Lung (tissue), 12 donors: ENCODE data around the gene NOS1. TPM values are rescaled to one million over a fixed set of nuclear protein-coding genes. Genes with fewer than 3 reads are reported as not detected.

ENCODE experiments used
- ATAC-seq: fragments of 200-7000 bp; cut with Tn5 transposase; one replicate; pipeline ENCODE4 v1.9.1; 2020; ENCODE audit warnings: moderate number of reproducible peaks; ENCODE audit not compliant: insufficient read depth, low FRiP score
- DNase-seq, 3 donors: peaks; one replicate each; pipeline ENCODE4 v3.0.0-alpha.2; 2013 to 2017
- H3K27ac ChIP-seq, 2 donors: one replicate each; pipeline ENCODE4 v1.5.1; 2013; ENCODE audit warnings: mild to moderate bottlenecking in 2 of 2, moderate library complexity in 2 of 2, control low read depth in 1 of 2, inconsistent platforms in 1 of 2, low read depth in 1 of 2, low read length in 1 of 2
- H3K27me3 ChIP-seq, 3 donors: one replicate each; pipeline ENCODE4 v1.5.1; 2013; ENCODE audit warnings: low read length in 2 of 3; ENCODE audit not compliant: control insufficient read depth in 3 of 3, insufficient read depth in 3 of 3
- H3K36me3 ChIP-seq, 4 donors: one replicate each; pipeline ENCODE4 v1.5.1; 2013; ENCODE audit warnings: low read length in 4 of 4, mild to moderate bottlenecking in 1 of 4, moderate library complexity in 1 of 4; ENCODE audit not compliant: control insufficient read depth in 4 of 4, insufficient read depth in 4 of 4
- H3K4me1 ChIP-seq, 5 donors: one replicate each; pipeline ENCODE4 v1.5.1; 2013; ENCODE audit warnings: low read length in 5 of 5, mild to moderate bottlenecking in 2 of 5, moderate library complexity in 1 of 5; ENCODE audit not compliant: control insufficient read depth in 5 of 5, insufficient read depth in 5 of 5
- H3K4me3 ChIP-seq: one replicate; pipeline ENCODE4 v1.5.1; 2013; ENCODE audit warnings: mild to moderate bottlenecking, control low read depth, moderate library complexity
- H3K9ac ChIP-seq, 2 donors: one replicate each; pipeline ENCODE4 v1.5.1; 2013; ENCODE audit warnings: low read length in 2 of 2, control low read depth in 1 of 2; ENCODE audit not compliant: insufficient read depth in 1 of 2
- H3K9me3 ChIP-seq, 4 donors: one replicate each; pipeline ENCODE4 v1.5.1; 2013; ENCODE audit warnings: low read length in 3 of 4, mild to moderate bottlenecking in 1 of 4, moderate library complexity in 1 of 4; ENCODE audit not compliant: control insufficient read depth in 4 of 4, insufficient read depth in 3 of 4
- CTCF ChIP-seq: IDR thresholded peaks from 2 replicates; pipeline ENCODE4 v1.5.1; 2012; ENCODE audit warnings: mild to moderate bottlenecking; ENCODE audit errors: control extremely low read depth, extremely low read depth
- WGBS, 2 donors: extraction: QIAGEN DNeasy Blood & Tissue Kit; methylation state at CpG; one replicate each; pipeline ENCODE4 v1.1.7; 2013; 5-methylcytosine and 5-hydroxymethylcytosine counted together
- polyA plus RNA-seq, 2 donors: library from polyadenylated mRNA; stranded (reverse); fragments of 200-250 nt; gene quantifications; one replicate each; pipeline ENCODE4 v1.2.1, GENCODE V29; 2013
- total RNA-seq, 2 donors: library from RNA; depleted of rRNA in 1 of 2; stranded (reverse); fragments of >200 nt in 1 of 2; gene quantifications; one replicate each; pipeline ENCODE4 v1.2.1, GENCODE V29; 2014 to 2021
- donor health status: control.
- donor health status: control.
- donor health status: Bipolar disorder and iron deficiency.
- donor health status: healthy.
- donor health status: DM: yes; HTN: yes; CAD: no.

Gene NOS1
- total and polyA plus RNA-seq, 4 donors: 0.25 to 2.4 (median 0.74) TPM

GRCh38 chr12:117330441-117331113 is 30.8 kb downstream of the NOS1 start:
- H3K27me3 ChIP-seq: peaks cover 0 to 39% (median 8%) of the 10 kb centered on the region in 3 donors
- TF ChIP-seq CTCF: no peak
- no peak for ATAC-seq

GRCh38 chr12:117329756-117330155 is 31.7 kb downstream of the NOS1 start:
- H3K27me3 ChIP-seq: peaks cover 0 to 30% (median 6%) of the 10 kb centered on the region in 3 donors
- 85 to 91% methylated on average over 8 of the region's 8 CpGs for WGBS, 2 donors

More at GRCh38 chr12:117330441-117331113, 30.8 kb downstream of the NOS1 start:
- Histone ChIP-seq H3K36me3 (no peaks in the 10 kb centered on the region), H3K4me1 (peaks cover 0 to 12% (median 0%) of the 10 kb centered on the region in 5 donors), H3K9ac (no peak overlapping the region), H3K4me3 (no peak overlapping the region), H3K27ac (no peak overlapping the region), H3K9me3 (no peaks in the 10 kb centered on the region)
- 90 to 93% methylated on average over 27 of the region's 27 CpGs for WGBS, 2 donors
- no peak for DNase-seq

DNA sequence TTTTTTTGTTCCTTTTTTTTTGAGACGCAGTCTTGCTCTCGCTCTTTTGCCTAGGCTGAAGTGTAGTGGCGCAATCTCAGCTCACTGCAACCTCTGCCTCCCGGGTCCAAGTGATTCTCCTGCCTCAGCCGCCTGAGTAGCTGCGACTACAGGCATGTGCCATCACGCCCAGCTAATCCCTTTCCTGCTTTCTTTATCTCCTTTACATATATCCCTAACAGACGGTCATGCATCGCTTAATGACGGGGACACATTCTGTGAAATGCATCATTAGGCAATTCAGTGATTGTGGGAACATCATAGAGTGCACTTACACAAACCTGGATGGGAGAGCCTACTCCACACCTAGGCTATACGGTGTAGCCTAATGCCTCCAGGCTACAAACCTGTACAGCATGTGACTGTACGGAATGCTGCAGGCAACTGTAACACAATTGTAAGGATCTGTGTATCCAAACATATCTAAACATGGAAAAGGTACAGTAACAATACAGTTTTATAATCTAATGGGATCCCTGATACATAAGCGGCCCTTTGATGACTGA is 32.8 kb downstream of the NOS1 start:
- Histone ChIP-seq H3K4me3 (no peak overlapping the region), H3K9ac (no peak overlapping the region), H3K27me3 (peaks cover 0 to 22% (median under 1%) of the 10 kb centered on the region in 3 donors), H3K9me3 (no peaks in the 10 kb centered on the region), H3K36me3 (no peaks in the 10 kb centered on the region), H3K4me1 (peaks cover 0 to 3% (median 0%) of the 10 kb centered on the region in 5 donors), H3K27ac (no peak overlapping the region)
- no peak for TF ChIP-seq CTCF
- DNase-seq (no peak), ATAC-seq (no peak)
- WGBS, 2 donors: 76 to 81% methylated on average over 13 of the region's 13 CpGs

More at GRCh38 chr12:117329756-117330155, 31.7 kb downstream of the NOS1 start:
- Histone ChIP-seq H3K4me1 (peaks cover 0 to 7% (median 0%) of the 10 kb centered on the region in 5 donors), H3K36me3 (no peaks in the 10 kb centered on the region), H3K4me3 (no peak overlapping the region), H3K27ac (no peak overlapping the region), H3K9ac (no peak overlapping the region), H3K9me3 (no peaks in the 10 kb centered on the region)
- no peak for TF ChIP-seq CTCF
- no peak for DNase-seq
- no peak for ATAC-seq
